ENCODE results near the gene DIS3L2. TPM values are rescaled to one million over a fixed set of nuclear protein-coding genes. Genes with fewer than 3 reads are reported as not detected.
"Not testable (repeated sequence)": the region's sequence is repeated elsewhere in the genome, so short reads cannot be mapped to it uniquely, and the experiment has no call there.

The DIS3L2 gene
- total RNA-seq, 1 donor from 2014 or later = 24.0 TPM

- no peak overlapping the region for H2AFZ ChIP-seq (ENCODE audit: low read depth, low read length)
- TF ChIP-seq CTCF (IDR thresholded peaks at IDR 0.05; ENCODE audit: insufficient read depth, low read depth, low read length) = no peak
- TF ChIP-seq EZH2 (IDR thresholded peaks at IDR 0.05; ENCODE audit: insufficient read depth, low read length) = no peak
These were observed 368.8 kb downstream of the DIS3L2 start for GRCh38 chr2:232330068-232330999.

GRCh38 chr2:232331061-232331460 is 369.5 kb downstream of the DIS3L2 start:
- not testable (repeated sequence) for H3K9me3 ChIP-seq (ENCODE audit: insufficient read depth, low read depth, low read length); FAIRE-seq; H3K79me2 ChIP-seq (ENCODE audit: insufficient read depth, low read length); DNase-seq (ENCODE audit: low read depth); H3K9ac ChIP-seq (ENCODE audit: low read length); H3K27ac ChIP-seq (ENCODE audit: low read depth, low read length); H3K4me2 ChIP-seq (ENCODE audit: low read length); H3K4me3 Mint-ChIP-seq (ENCODE audit: unreplicated experiment); H2AFZ ChIP-seq (ENCODE audit: low read depth, low read length); H3K27ac Mint-ChIP-seq (ENCODE audit: unreplicated experiment); H3K4me1 ChIP-seq (ENCODE audit: insufficient read depth, low read length); H3K9me3 Mint-ChIP-seq (ENCODE audit: unreplicated experiment); H3K4me3 ChIP-seq (ENCODE audit: insufficient read depth, low read depth, low read length); H3K27me3 Mint-ChIP-seq (ENCODE audit: low read depth, unreplicated experiment); H3K36me3 ChIP-seq (ENCODE audit: insufficient read depth, low read length); H3K4me1 Mint-ChIP-seq (ENCODE audit: low read depth, unreplicated experiment); H3K36me3 Mint-ChIP-seq (ENCODE audit: low read depth, unreplicated experiment); H3K27me3 ChIP-seq (ENCODE audit: insufficient read depth, low read length)
- H4K20me1 ChIP-seq (ENCODE audit: insufficient read depth, low read length) = peaks cover 26% of the 10 kb centered on the region

More at GRCh38 chr2:232330068-232330999, 368.8 kb downstream of the DIS3L2 start:
- Mint-ChIP-seq H3K36me3 (ENCODE audit: low read depth, unreplicated experiment) (no peaks in the 10 kb centered on the region), H3K9me3 (ENCODE audit: unreplicated experiment) (no peaks in the 10 kb centered on the region), H3K27me3 (ENCODE audit: low read depth, unreplicated experiment) (no peaks in the 10 kb centered on the region), H3K27ac (ENCODE audit: unreplicated experiment) (no peak overlapping the region), H3K4me1 (ENCODE audit: low read depth, unreplicated experiment) (no peaks in the 10 kb centered on the region), H3K4me3 (ENCODE audit: unreplicated experiment) (no peak overlapping the region)
- Histone ChIP-seq H4K20me1 (ENCODE audit: insufficient read depth, low read length) (peaks cover 31% of the 10 kb centered on the region), H3K36me3 (ENCODE audit: insufficient read depth, low read length) (no peaks in the 10 kb centered on the region), H3K4me1 (ENCODE audit: insufficient read depth, low read length) (no peaks in the 10 kb centered on the region), H3K79me2 (ENCODE audit: insufficient read depth, low read length) (no peaks in the 10 kb centered on the region), H3K4me3 (ENCODE audit: insufficient read depth, low read depth, low read length) (no peak overlapping the region), H3K9ac (ENCODE audit: low read length) (no peak overlapping the region), H3K27ac (ENCODE audit: low read depth, low read length) (no peak overlapping the region), H3K27me3 (ENCODE audit: insufficient read depth, low read length) (no peaks in the 10 kb centered on the region), H3K4me2 (ENCODE audit: low read length) (no peak overlapping the region), H3K9me3 (ENCODE audit: insufficient read depth, low read depth, low read length) (no peaks in the 10 kb centered on the region)
- FAIRE-seq (no peak), DNase-seq (ENCODE audit: low read depth) (no peak)

GRCh38 chr2:232331641-232332040 is 370.1 kb downstream of the DIS3L2 start:
- not testable (repeated sequence) for H3K27me3 Mint-ChIP-seq (ENCODE audit: low read depth, unreplicated experiment); H3K27ac Mint-ChIP-seq (ENCODE audit: unreplicated experiment); H3K9me3 ChIP-seq (ENCODE audit: insufficient read depth, low read depth, low read length); H3K36me3 Mint-ChIP-seq (ENCODE audit: low read depth, unreplicated experiment); H3K27ac ChIP-seq (ENCODE audit: low read depth, low read length); H3K4me3 ChIP-seq (ENCODE audit: insufficient read depth, low read depth, low read length); H3K4me1 ChIP-seq (ENCODE audit: insufficient read depth, low read length); H3K79me2 ChIP-seq (ENCODE audit: insufficient read depth, low read length); H2AFZ ChIP-seq (ENCODE audit: low read depth, low read length); H3K9me3 Mint-ChIP-seq (ENCODE audit: unreplicated experiment); H3K36me3 ChIP-seq (ENCODE audit: insufficient read depth, low read length); H3K9ac ChIP-seq (ENCODE audit: low read length); DNase-seq (ENCODE audit: low read depth); FAIRE-seq; H3K4me1 Mint-ChIP-seq (ENCODE audit: low read depth, unreplicated experiment); H3K4me2 ChIP-seq (ENCODE audit: low read length); H3K27me3 ChIP-seq (ENCODE audit: insufficient read depth, low read length); H3K4me3 Mint-ChIP-seq (ENCODE audit: unreplicated experiment)
- H4K20me1 ChIP-seq (ENCODE audit: insufficient read depth, low read length) = peaks cover 22% of the 10 kb centered on the region

- not testable (repeated sequence) for DNase-seq (ENCODE audit: low read depth); H3K27ac Mint-ChIP-seq (ENCODE audit: unreplicated experiment); H3K79me2 ChIP-seq (ENCODE audit: insufficient read depth, low read length); FAIRE-seq; H3K4me1 ChIP-seq (ENCODE audit: insufficient read depth, low read length); H3K4me1 Mint-ChIP-seq (ENCODE audit: low read depth, unreplicated experiment); H3K9me3 ChIP-seq (ENCODE audit: insufficient read depth, low read depth, low read length); H3K9me3 Mint-ChIP-seq (ENCODE audit: unreplicated experiment); H3K4me3 Mint-ChIP-seq (ENCODE audit: unreplicated experiment); H3K27me3 Mint-ChIP-seq (ENCODE audit: low read depth, unreplicated experiment); H3K9ac ChIP-seq (ENCODE audit: low read length); H2AFZ ChIP-seq (ENCODE audit: low read depth, low read length); H3K4me2 ChIP-seq (ENCODE audit: low read length); H3K27me3 ChIP-seq (ENCODE audit: insufficient read depth, low read length); H3K36me3 ChIP-seq (ENCODE audit: insufficient read depth, low read length); H3K36me3 Mint-ChIP-seq (ENCODE audit: low read depth, unreplicated experiment); H3K27ac ChIP-seq (ENCODE audit: low read depth, low read length); H3K4me3 ChIP-seq (ENCODE audit: insufficient read depth, low read depth, low read length)
- H4K20me1 ChIP-seq (ENCODE audit: insufficient read depth, low read length) = peaks cover 18% of the 10 kb centered on the region
These were observed 370.9 kb downstream of the DIS3L2 start for GRCh38 chr2:232332244-232332939.
